ENCODE measurements around the gene WDTC1. TPM values are rescaled to one million over a fixed set of nuclear protein-coding genes. Genes with fewer than 3 reads are reported as not detected.
A peak's percentile ranks its signal among the peaks of the same experiment; 100 is the strongest.

Gene WDTC1
- total RNA-seq, 4 donors from 2014 or later = 14.9 to 31.5 (median 26.8) TPM

DNA sequence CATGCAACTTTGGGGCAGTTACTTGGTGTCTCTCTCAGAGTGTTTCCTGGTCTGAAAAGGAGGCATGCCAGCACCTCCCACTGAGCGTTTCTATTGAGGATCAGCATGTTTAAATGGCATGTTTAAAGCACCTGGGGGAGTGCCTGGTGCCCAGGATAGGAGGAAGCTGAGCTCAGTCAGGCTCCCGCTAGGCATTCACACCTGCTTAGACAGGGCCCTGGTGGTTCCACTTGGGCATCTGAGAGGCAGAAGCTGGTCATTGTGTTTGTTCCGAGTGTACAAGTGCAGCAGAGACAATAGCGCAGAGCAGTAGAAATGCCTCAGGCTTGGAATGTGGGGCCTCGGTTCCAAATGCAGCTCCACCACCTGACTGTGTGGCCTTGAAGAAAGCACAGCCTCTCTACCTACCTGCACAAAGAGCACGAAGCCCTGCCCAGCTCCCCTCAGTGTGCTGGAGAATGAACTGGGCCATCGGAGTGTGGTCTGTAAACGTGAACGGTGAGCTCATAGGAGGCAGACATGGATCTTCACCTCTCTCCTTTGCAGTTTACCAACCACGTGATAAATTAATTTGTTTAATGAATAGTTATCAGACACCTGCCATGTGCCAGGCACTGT, 67.3 kb downstream of the WDTC1 start:
- no peak for DNase-seq
- H3K27ac ChIP-seq = peak overlapping the region in 3 of 4 donors; percentile 87 to 94 (median 92)
- intact Hi-C loops (cut with DNase I) = loop anchor here (5.0 kb wide), 2 partner anchors 91 to 306 kb away; partner anchors contain the start of gene GPR3
- no peak overlapping the region for H3K4me3 ChIP-seq
- WGBS, 2 donors = 64 to 79% methylated on average over 3 to 7 of the region's 10 CpGs
- H3K4me1 ChIP-seq = peaks cover 23 to 55% (median 35%) of the 10 kb centered on the region in 3 donors
- H3K27me3 ChIP-seq = no peaks in the 10 kb centered on the region
- TF ChIP-seq, protein P1, sequence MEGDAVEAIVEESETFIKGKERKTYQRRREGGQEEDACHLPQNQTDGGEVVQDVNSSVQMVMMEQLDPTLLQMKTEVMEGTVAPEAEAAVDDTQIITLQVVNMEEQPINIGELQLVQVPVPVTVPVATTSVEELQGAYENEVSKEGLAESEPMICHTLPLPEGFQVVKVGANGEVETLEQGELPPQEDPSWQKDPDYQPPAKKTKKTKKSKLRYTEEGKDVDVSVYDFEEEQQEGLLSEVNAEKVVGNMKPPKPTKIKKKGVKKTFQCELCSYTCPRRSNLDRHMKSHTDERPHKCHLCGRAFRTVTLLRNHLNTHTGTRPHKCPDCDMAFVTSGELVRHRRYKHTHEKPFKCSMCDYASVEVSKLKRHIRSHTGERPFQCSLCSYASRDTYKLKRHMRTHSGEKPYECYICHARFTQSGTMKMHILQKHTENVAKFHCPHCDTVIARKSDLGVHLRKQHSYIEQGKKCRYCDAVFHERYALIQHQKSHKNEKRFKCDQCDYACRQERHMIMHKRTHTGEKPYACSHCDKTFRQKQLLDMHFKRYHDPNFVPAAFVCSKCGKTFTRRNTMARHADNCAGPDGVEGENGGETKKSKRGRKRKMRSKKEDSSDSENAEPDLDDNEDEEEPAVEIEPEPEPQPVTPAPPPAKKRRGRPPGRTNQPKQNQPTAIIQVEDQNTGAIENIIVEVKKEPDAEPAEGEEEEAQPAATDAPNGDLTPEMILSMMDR (IDR thresholded peaks at IDR 0.05) = no peak
- TF ChIP-seq POLR2A (IDR thresholded peaks at IDR 0.05) = no peak
- no peaks in the 10 kb centered on the region for H3K9me3 ChIP-seq
- H3K36me3 ChIP-seq = peaks cover 15 to 98% (median 18%) of the 10 kb centered on the region in 3 donors

DNA sequence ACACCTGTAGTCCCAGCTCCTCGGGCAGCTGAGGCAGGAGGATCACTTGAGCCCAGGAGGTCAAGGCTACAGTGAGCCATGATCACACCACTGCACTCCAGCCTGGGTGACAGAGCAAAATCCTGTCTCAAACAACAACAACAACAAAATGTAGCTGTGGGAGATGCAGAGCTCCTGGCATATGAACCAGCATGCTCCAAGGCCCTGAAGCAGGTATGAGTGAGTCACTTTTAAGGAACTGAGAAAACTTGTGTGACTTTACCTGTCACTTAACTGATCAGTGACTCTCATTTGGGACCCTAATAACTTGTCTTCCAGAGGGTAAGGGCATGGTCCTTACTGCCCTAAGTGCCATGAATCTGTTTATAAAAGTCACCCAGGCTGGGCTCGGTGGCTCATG, 68.2 kb downstream of the WDTC1 start:
- H3K4me3 ChIP-seq = no peak overlapping the region
- no peaks in the 10 kb centered on the region for H3K9me3 ChIP-seq
- intact Hi-C loops (cut with DNase I) = loop anchor here (5.0 kb wide), 2 partner anchors 90 to 305 kb away; partner anchors contain the start of gene GPR3
- no peak for TF ChIP-seq POLR2A (IDR thresholded peaks at IDR 0.05)
- TF ChIP-seq, protein P1 (IDR thresholded peaks at IDR 0.05) = no peak
- H3K27ac ChIP-seq = no peak overlapping the region
- WGBS, 2 donors = 90% methylated on average over 1 to 2 of the region's 2 CpGs
- no peaks in the 10 kb centered on the region for H3K27me3 ChIP-seq
- DNase-seq = no peak
- H3K4me1 ChIP-seq = peaks cover 23 to 46% (median 31%) of the 10 kb centered on the region in 3 donors
- H3K36me3 ChIP-seq = peaks cover 15 to 98% (median 22%) of the 10 kb centered on the region in 3 donors

DNA sequence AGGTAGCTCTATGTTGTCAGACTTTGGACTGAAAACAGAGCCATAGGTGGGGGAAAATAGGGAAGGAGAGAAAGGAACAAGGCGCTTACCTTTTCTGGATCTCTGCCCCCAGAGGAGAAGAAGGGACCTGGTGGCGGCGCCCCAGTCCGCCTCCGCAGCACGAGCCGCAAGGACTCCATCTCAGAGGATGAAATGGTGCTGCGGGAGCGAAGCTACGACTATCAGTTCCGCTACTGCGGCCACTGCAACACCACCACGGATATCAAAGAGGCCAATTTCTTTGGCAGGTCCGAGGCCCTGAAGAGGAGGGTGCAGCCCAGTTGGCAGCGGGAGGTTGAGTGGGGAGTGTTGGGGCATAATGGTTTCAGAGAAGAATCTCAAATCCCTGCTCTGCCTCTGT, 69.1 kb downstream of the WDTC1 start:
- Histone ChIP-seq H3K27me3 (no peaks in the 10 kb centered on the region), H3K9me3 (no peaks in the 10 kb centered on the region), H3K4me3 (no peak overlapping the region), H3K36me3 (peaks cover 9 to 90% (median 14%) of the 10 kb centered on the region in 3 donors), H3K4me1 (peaks cover 21 to 37% (median 24%) of the 10 kb centered on the region in 3 donors), H3K27ac (no peak overlapping the region)
- 85 to 91% methylated on average over 8 to 13 of the region's 15 CpGs for WGBS, 2 donors
- intact Hi-C loops (cut with DNase I) = loop anchor here (5.0 kb wide), 2 partner anchors 89 to 304 kb away; partner anchors contain the start of gene GPR3
- TF ChIP-seq POLR2A (IDR thresholded peaks at IDR 0.05) = no peak
- TF ChIP-seq, protein P1 (IDR thresholded peaks at IDR 0.05) = no peak
- DNase-seq = no peak

DNA sequence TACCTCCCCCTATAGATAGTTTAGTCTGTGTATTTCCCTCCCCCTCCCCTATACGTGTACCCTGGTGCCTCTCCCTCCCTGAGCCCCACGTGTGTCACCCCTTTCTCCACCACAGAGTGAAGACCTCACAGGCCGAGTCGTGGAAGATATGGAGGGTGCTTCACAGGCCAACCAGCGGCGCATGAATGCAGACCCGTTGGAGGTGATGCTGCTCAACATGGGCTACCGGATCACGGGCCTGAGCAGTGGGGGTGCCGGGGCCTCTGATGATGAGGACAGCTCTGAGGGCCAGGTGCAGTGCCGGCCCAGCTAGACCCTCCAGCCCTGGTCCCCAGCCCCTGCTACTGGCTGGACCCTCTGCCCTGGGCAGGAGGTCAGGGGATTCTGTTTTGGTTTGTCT, 71.6 kb downstream of the WDTC1 start:
- WGBS, 2 donors = 86 to 100% methylated on average over 1 to 10 of the region's 11 CpGs
- intact Hi-C loops (cut with DNase I) = no loop called here

More for the DNA sequence above, 71.6 kb downstream of the WDTC1 start:
- TF ChIP-seq, protein P1 (IDR thresholded peaks at IDR 0.05) = no peak
- TF ChIP-seq POLR2A (IDR thresholded peaks at IDR 0.05) = no peak
- Histone ChIP-seq H3K27me3 (no peaks in the 10 kb centered on the region), H3K4me1 (peaks cover 0 to 11% (median 3%) of the 10 kb centered on the region in 3 donors), H3K27ac (no peak overlapping the region), H3K36me3 (peaks cover 5 to 70% (median 13%) of the 10 kb centered on the region in 3 donors), H3K4me3 (no peak overlapping the region), H3K9me3 (no peaks in the 10 kb centered on the region)
- DNase-seq = no peak
